HEK293 (cell line): ENCODE measurements around the gene LCE2D.

Experiments used
- CTCF ChIA-PET: fragments of 350-600 bp; formaldehyde crosslinking; extraction: SDS; loops from one replicate; lab custom pipeline; 2021; ENCODE audit warnings: antibody characterized with exemption; lab: Yijun Ruan, JAX
- POLR2A ChIA-PET: fragments of 300-600 bp; formaldehyde crosslinking; extraction: SDS; loops from one replicate; lab custom pipeline; 2020; ENCODE audit warnings: antibody characterized with exemption, inconsistent platforms; lab: Yijun Ruan, JAX
- H3K27ac ChIP-seq: fragments of 200-500 bp; sonication (Bioruptor generic); 2 replicates; pipeline ENCODE4 v1.5.1; 2014; ENCODE audit warnings: low read depth, low read length, control low read depth, inconsistent platforms; ENCODE audit errors: extremely low read depth
- H3K36me3 ChIP-seq, 2 experiments: fragments of 200-500 bp in 1 of 2; sonication (Bioruptor generic) in 1 of 2; 1 replicate in 1 of 2; 2 replicates in 1 of 2; pipeline ENCODE4 v1.5.1; 2014 to 2017; ENCODE audit warnings: inconsistent platforms in 2 of 2, low read length in 2 of 2; ENCODE audit not compliant: control insufficient read depth in 2 of 2, insufficient read depth in 1 of 2
- H3K4me1 ChIP-seq: fragments of 200-500 bp; sonication (Bioruptor generic); 2 replicates; pipeline ENCODE4 v1.5.1; 2014; ENCODE audit warnings: mild to moderate bottlenecking, low read length, inconsistent platforms; ENCODE audit not compliant: control insufficient read depth, insufficient read depth
- H3K4me3 ChIP-seq: 2 replicates; pipeline ENCODE4 v1.5.1; 2011; ENCODE audit warnings: low read depth, mild to moderate bottlenecking, control low read depth, low read length, moderate library complexity
- H3K9me3 ChIP-seq: fragments of 200-500 bp; sonication (Bioruptor generic); 2 replicates; pipeline ENCODE4 v1.5.1; 2014; ENCODE audit warnings: low read depth, low read length, inconsistent platforms; ENCODE audit not compliant: control insufficient read depth, insufficient read depth
- KLF16 ChIP-seq: fragments of 450-650 bp; formaldehyde crosslinking; IDR thresholded peaks from 2 replicates; pipeline ENCODE4 v1.5.1; 2017; ENCODE audit warnings: missing biosample characterization, missing genetic modification characterization
- KLF17 ChIP-seq: fragments of 450-650 bp; formaldehyde crosslinking; IDR thresholded peaks from 2 replicates; pipeline ENCODE4 v1.5.1; 2016; ENCODE audit warnings: missing biosample characterization, missing genetic modification characterization
- SETDB1 ChIP-seq: IDR thresholded peaks from one replicate; pipeline ENCODE4 v1.6.1; 2017; ENCODE audit warnings: mild to moderate bottlenecking, low read length, moderate library complexity, mixed read lengths; ENCODE audit not compliant: insufficient read length
- ZNF23 ChIP-seq: fragments of 450-650 bp; formaldehyde crosslinking; IDR thresholded peaks from 2 replicates; pipeline ENCODE4 v1.5.1; 2016; ENCODE audit warnings: missing biosample characterization, missing genetic modification characterization, borderline replicate concordance
- ZNF324 ChIP-seq: fragments of 450-650 bp; formaldehyde crosslinking; IDR thresholded peaks from 2 replicates; pipeline ENCODE4 v1.5.1; 2016; ENCODE audit warnings: missing biosample characterization, missing genetic modification characterization
- ZSCAN16 ChIP-seq: fragments of 450-650 bp; formaldehyde crosslinking; IDR thresholded peaks from 2 replicates; pipeline ENCODE4 v1.5.1; 2016; ENCODE audit warnings: missing biosample characterization, missing genetic modification characterization
- ZSCAN30 ChIP-seq: fragments of 450-650 bp; IDR thresholded peaks from 2 replicates; pipeline ENCODE4 v1.5.1; 2018; ENCODE audit warnings: missing biosample characterization, mild to moderate bottlenecking, missing genetic modification characterization, moderate library complexity

The LCE2D gene

GRCh38 chr1:152699746-152700145 is 36.6 kb downstream of the LCE2D start:
- Histone ChIP-seq H3K4me1 (no peaks in the 10 kb centered on the region), H3K36me3 (no peaks in the 10 kb centered on the region), H3K27ac (no peak overlapping the region), H3K4me3 (no peak overlapping the region), H3K9me3 (no peaks in the 10 kb centered on the region)
- ChIA-PET CTCF (no interaction called here), POLR2A (no interaction called here)
- no peak for TF ChIP-seq KLF17 (tag by site-specific recombination)
- TF ChIP-seq ZSCAN16, result no peak
- TF ChIP-seq ZNF324 (tag by site-specific recombination), result no peak
- TF ChIP-seq ZNF23, result no peak
- no peak for TF ChIP-seq ZSCAN30 (tag by site-specific recombination)

DNA sequence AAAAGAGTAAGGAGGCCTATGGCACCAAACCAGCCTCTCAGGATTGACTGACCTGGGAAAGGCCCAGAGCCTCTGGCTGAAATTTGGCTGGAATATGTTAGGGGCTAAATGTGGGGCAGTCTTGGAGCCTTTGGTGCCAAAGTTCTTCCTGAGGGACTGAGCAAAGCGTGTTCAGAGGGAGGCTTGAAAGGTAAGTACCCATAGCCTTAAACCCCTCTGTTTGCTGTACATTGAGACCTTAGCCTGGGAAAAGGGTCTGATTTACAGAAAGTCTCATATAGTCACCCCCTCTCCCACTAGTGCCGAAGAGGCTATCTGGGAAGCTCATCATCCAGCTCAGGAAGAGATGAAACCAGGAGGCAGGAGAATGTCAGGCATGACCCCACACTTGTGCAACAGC is 44.7 kb downstream of the LCE2D start, which contains the start of gene LCE4A:
LCE4A (plus strand) TSS at position 301 of the 400 bp plus-strand sequence. CDS start 916 bp downstream, outside the sequence.
- TF ChIP-seq KLF16 (tag by site-specific recombination) (no peak), SETDB1 (no peak)

More for the DNA sequence above, 44.7 kb downstream of the LCE2D start, which contains the start of gene LCE4A:
- ChIA-PET CTCF (interaction anchor here (2.2 kb wide), 1 partner anchor 54 kb away, joined by 7 read pairs; no protein-coding TSS in a partner anchor), POLR2A (no interaction called here)
- no peaks in the 10 kb centered on the region for H3K36me3 ChIP-seq
- no peaks in the 10 kb centered on the region for H3K9me3 ChIP-seq
- no peaks in the 10 kb centered on the region for H3K4me1 ChIP-seq
- no peak within 1 kb of the TSS for H3K4me3 ChIP-seq
- no peak within 1 kb of the TSS for H3K27ac ChIP-seq
